Gastrocnemius medialis (tissue), 4 donors: Measurements from ENCODE around the gene ATMIN. TPM values are rescaled to one million over a fixed set of nuclear protein-coding genes. Genes with fewer than 3 reads are reported as not detected.

ENCODE experiments used
- ATAC-seq, 2 donors: fragments of 150-250 bp; one replicate each; pipeline ENCODE4 v1.9.1; 2016
- DNase-seq, 2 donors: peaks; one replicate each; pipeline ENCODE4 v3.0.0-alpha.2; 2019
- H3K27ac ChIP-seq, 4 donors: fragments of 200-600 bp; sonication (generic); 1 replicate in 1 of 4; 2 replicates in 3 of 4; pipeline ENCODE4 v1.5.1; 2016 to 2018; ENCODE audit warnings: mild to moderate bottlenecking in 2 of 4, moderate library complexity in 1 of 4
- H3K27me3 ChIP-seq, 3 donors: fragments of 200-600 bp; sonication (generic) in 2 of 3; 1 replicate in 1 of 3; 2 replicates in 2 of 3; pipeline versions ENCODE4 v1.5.1 to v1.6.0; 2016 to 2019; ENCODE audit warnings: mild to moderate bottlenecking in 1 of 3, moderate library complexity in 1 of 3
- H3K36me3 ChIP-seq, 2 donors: fragments of 200-600 bp; sonication (generic) in 1 of 2; one replicate each; pipeline ENCODE4 v1.5.1; 2017 to 2018
- H3K4me1 ChIP-seq, 2 donors: fragments of 200-600 bp; sonication (generic) in 1 of 2; one replicate each; pipeline ENCODE4 v1.5.1; 2016 to 2017; ENCODE audit warnings: mild to moderate bottlenecking in 2 of 2
- H3K4me3 ChIP-seq, 4 donors: fragments of 200-600 bp; sonication (generic) in 3 of 4; 1 replicate in 1 of 4; 2 replicates in 3 of 4; pipeline ENCODE4 v1.5.1; 2016 to 2019; ENCODE audit warnings: mild to moderate bottlenecking in 2 of 4
- H3K9me3 ChIP-seq, 3 donors: fragments of 200-600 bp; sonication (generic) in 2 of 3; 1 replicate in 1 of 3; 2 replicates in 2 of 3; pipeline ENCODE4 v1.5.1; 2016 to 2019
- CTCF ChIP-seq, 5 experiments: fragments of 450-650 bp in 3 of 5; fragments of 200-600 bp in 2 of 5; sonication (generic) in 2 of 5; IDR thresholded peaks in 4 of 5; conservative IDR thresholded peaks in 1 of 5; 1 replicate in 4 of 5; 2 replicates in 1 of 5; pipeline ENCODE4 v1.5.1; 2016 to 2019; ENCODE audit warnings: antibody characterized with exemption in 5 of 5, mild to moderate bottlenecking in 3 of 5, moderate library complexity in 3 of 5
- POLR2A ChIP-seq, 2 donors: fragments of 450-650 bp; IDR thresholded peaks; one replicate each; pipeline ENCODE4 v1.6.1; 2017; ENCODE audit warnings: antibody characterized with exemption in 2 of 2, mild to moderate bottlenecking in 2 of 2, moderate library complexity in 2 of 2
- in situ Hi-C, 4 donors: fragments of 200-750 bp; cut with MboI; loops; one replicate each; pipeline versions ENCODE4 v1.15.0 to v1.8.0; 2017; ENCODE audit warnings: low sequenced_read_pairs in 4 of 4
- intact Hi-C: fragments of 100-400 bp; cut with DNase I; formaldehyde crosslinking; loops from one replicate; pipeline ENCODE4 v1.15.1; 2023; ENCODE audit warnings: low total_unique reads
- total RNA-seq, 4 donors: library from RNA; depleted of rRNA; stranded (reverse); fragments of >200 nt; gene quantifications; one replicate each; pipeline versions ENCODE4 v1.1.0 to v1.2.3, GENCODE V29; 2016

ATMIN gene
- total RNA-seq, 4 donors from 2014 or later = 31.1 to 37.1 (median 35.2) TPM

GRCh38 chr16:81018496-81018895 is 17.1 kb upstream of the ATMIN start:
- Histone ChIP-seq H3K4me1 (no peaks in the 10 kb centered on the region), H3K27ac (no peak overlapping the region), H3K27me3 (no peaks in the 10 kb centered on the region), H3K36me3 (peaks cover 0 to 48% of the 10 kb centered on the region in 2 donors), H3K9me3 (no peaks in the 10 kb centered on the region), H3K4me3 (no peak overlapping the region)
- in situ Hi-C loops = no loop called here
- TF ChIP-seq CTCF (IDR thresholded peaks at IDR 0.05 in 4 of 5, conservative IDR thresholded peaks at IDR 0.05 in 1 of 5) = no peak
- no peak for TF ChIP-seq POLR2A (IDR thresholded peaks at IDR 0.05)
- intact Hi-C loops = no loop called here
- DNase-seq = no peak
- no peak for ATAC-seq

- in situ Hi-C loops (loop anchor here in 2 of 4 donors (25.0 kb wide), 2 partner anchors 286 to 711 kb away; partner anchors contain the start of gene GAN (in 1 of the 2)), intact Hi-C loops (no loop called here)
- Histone ChIP-seq H3K4me1 (no peaks in the 10 kb centered on the region), H3K27me3 (no peaks in the 10 kb centered on the region), H3K36me3 (peaks cover 0 to 6% of the 10 kb centered on the region in 2 donors), H3K27ac (no peak overlapping the region), H3K9me3 (no peaks in the 10 kb centered on the region), H3K4me3 (no peak overlapping the region)
- ATAC-seq = no peak
- no peak for DNase-seq
- no peak for TF ChIP-seq POLR2A (IDR thresholded peaks at IDR 0.05)
- TF ChIP-seq CTCF (IDR thresholded peaks at IDR 0.05 in 4 of 5, conservative IDR thresholded peaks at IDR 0.05 in 1 of 5) = no peak
Measured at GRCh38 chr16:81026429-81026828, 9.2 kb upstream of the ATMIN start.

GRCh38 chr16:81029930-81030604 is 5.6 kb upstream of the ATMIN start:
- intact Hi-C loops (loop anchor here (10.0 kb wide), 1 partner anchor 175 kb away; no protein-coding TSS in a partner anchor), in situ Hi-C loops (loop anchor here in 2 of 4 donors (25.0 kb wide), 2 partner anchors 282 to 707 kb away; partner anchors contain the start of gene GAN (in 1 of the 2))
- ATAC-seq (no peak), DNase-seq (no peak)
- H3K27ac ChIP-seq = no peak overlapping the region
- H3K4me1 ChIP-seq = no peaks in the 10 kb centered on the region
- H3K36me3 ChIP-seq = no peaks in the 10 kb centered on the region
- TF ChIP-seq CTCF (IDR thresholded peaks at IDR 0.05 in 4 of 5, conservative IDR thresholded peaks at IDR 0.05 in 1 of 5) (no peak), POLR2A (IDR thresholded peaks at IDR 0.05) (no peak)
- no peaks in the 10 kb centered on the region for H3K9me3 ChIP-seq
- no peaks in the 10 kb centered on the region for H3K27me3 ChIP-seq
- no peak overlapping the region for H3K4me3 ChIP-seq

- DNase-seq (no peak), ATAC-seq (peak; percentile 62 to 63)
- H3K9me3 ChIP-seq = no peaks in the 10 kb centered on the region
- intact Hi-C loops (loop anchor here (1.0 to 10.0 kb wide), 5 partner anchors 29 to 277 kb away; partner anchors contain the start of genes C16orf46, CENPN and GCSH), in situ Hi-C loops (loop anchor here in 3 of 4 donors (5.0 to 25.0 kb wide), 3 partner anchors 41 to 701 kb away; partner anchors contain the start of genes C16orf46 (in 1 of the 3) and GAN (in 1 of the 3))
- TF ChIP-seq POLR2A (IDR thresholded peaks at IDR 0.05) (no peak), CTCF (IDR thresholded peaks at IDR 0.05 in 4 of 5, conservative IDR thresholded peaks at IDR 0.05 in 1 of 5) (no peak)
- peak overlapping the region; percentile 59 to 74 (median 72) for H3K4me3 ChIP-seq
- peaks cover 11 to 21% of the 10 kb centered on the region in 2 donors for H3K4me1 ChIP-seq
- H3K27ac ChIP-seq = peak overlapping the region; percentile 66 to 78 (median 76)
- no peaks in the 10 kb centered on the region for H3K27me3 ChIP-seq
- peaks cover 0 to 12% of the 10 kb centered on the region in 2 donors for H3K36me3 ChIP-seq
Measured at GRCh38 chr16:81035975-81036750, 521 bp downstream of the ATMIN start.
